ENCODE data around the gene KLF7.

DNA sequence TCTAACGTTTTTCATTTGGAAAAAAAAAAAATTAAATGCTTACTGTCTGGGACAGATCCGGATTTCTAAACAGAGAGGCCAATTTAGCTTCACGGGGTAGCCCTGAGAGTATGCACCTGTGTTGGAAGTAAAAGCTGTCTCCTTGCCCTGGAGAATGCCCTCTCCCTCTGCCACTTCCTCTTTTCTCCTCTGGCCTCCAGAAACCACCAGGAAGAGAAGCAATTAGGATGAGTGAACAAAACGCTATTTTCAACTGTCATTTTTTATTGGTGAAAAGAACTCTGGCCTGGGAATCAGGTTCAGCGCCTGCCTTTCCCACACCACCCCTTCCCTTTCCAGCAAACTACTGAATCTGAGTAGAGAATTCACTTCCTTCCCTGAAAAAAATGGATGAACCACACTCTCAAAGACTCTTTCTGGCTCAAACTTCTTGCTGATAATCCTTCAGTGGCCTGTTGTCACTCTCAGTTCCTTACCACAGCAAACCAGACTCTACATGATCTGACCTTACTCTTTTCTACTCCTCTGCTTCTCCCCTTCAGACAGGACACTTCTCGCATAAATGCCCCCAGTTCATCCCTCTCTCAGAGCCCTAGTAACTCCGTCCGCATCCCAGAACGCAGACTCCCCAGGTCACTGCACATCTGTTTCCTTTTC is 29.8 kb downstream of the KLF7 start:
- TF ChIP-seq, protein P1, sequence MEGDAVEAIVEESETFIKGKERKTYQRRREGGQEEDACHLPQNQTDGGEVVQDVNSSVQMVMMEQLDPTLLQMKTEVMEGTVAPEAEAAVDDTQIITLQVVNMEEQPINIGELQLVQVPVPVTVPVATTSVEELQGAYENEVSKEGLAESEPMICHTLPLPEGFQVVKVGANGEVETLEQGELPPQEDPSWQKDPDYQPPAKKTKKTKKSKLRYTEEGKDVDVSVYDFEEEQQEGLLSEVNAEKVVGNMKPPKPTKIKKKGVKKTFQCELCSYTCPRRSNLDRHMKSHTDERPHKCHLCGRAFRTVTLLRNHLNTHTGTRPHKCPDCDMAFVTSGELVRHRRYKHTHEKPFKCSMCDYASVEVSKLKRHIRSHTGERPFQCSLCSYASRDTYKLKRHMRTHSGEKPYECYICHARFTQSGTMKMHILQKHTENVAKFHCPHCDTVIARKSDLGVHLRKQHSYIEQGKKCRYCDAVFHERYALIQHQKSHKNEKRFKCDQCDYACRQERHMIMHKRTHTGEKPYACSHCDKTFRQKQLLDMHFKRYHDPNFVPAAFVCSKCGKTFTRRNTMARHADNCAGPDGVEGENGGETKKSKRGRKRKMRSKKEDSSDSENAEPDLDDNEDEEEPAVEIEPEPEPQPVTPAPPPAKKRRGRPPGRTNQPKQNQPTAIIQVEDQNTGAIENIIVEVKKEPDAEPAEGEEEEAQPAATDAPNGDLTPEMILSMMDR (IDR thresholded peaks at IDR 0.05; ENCODE audit: low read depth, low read length, poor library complexity, severe bottlenecking), result no peak
- no peak for TF ChIP-seq EZH2phosphoT487 (IDR thresholded peaks at IDR 0.05; ENCODE audit: borderline replicate concordance, low read length)

All from DOHH2 (cell line).